ENCODE data around the gene HIPK2. TPM values are rescaled to one million over a fixed set of nuclear protein-coding genes. Genes with fewer than 3 reads are reported as not detected.

The HIPK2 gene
- total RNA-seq, 1 experiment from 2014 or later: 33.4 TPM

DNA sequence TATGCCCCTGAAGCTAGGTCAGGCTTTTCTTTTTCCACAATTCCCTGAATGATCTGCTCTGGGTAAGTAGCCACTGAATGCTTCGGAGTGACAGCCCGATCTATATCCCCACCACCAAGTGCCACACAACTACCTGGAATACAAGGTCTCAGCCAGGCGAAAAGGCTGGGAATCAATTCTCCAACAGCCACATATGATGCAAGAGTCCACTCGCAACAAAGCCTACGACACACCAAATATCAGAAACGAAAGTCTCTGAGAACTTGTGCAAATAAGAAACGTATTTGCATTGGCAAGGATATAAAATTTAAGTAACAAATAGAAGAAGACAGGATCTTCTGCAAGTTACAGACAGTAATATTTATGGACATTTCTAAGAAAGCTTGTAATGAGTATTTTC is 5.7 kb downstream of the HIPK2 start:
- Mint-ChIP-seq H3K4me3 (ENCODE audit: low read depth, unreplicated experiment) (no peak overlapping the region), H3K27ac (ENCODE audit: unreplicated experiment) (peak overlapping the region; percentile 31), H3K36me3 (ENCODE audit: insufficient read depth, unreplicated experiment) (peaks cover 14% of the 10 kb centered on the region), H3K27me3 (ENCODE audit: unreplicated experiment) (no peaks in the 10 kb centered on the region), H3K4me1 (ENCODE audit: low read depth, unreplicated experiment) (peaks cover 32% of the 10 kb centered on the region), H3K9me3 (ENCODE audit: low read depth, unreplicated experiment) (no peaks in the 10 kb centered on the region)
- CTCF ChIA-PET: interaction anchor here (0.8 to 1.8 kb wide), 3 partner anchors 41 to 127 kb away, joined by 3 to 6 read pairs (median 3); no protein-coding TSS in a partner anchor
- intact Hi-C loops (cut with micrococcal nuclease; ENCODE audit: unreplicated experiment): no loop called here
- TF ChIP-seq, protein P1, sequence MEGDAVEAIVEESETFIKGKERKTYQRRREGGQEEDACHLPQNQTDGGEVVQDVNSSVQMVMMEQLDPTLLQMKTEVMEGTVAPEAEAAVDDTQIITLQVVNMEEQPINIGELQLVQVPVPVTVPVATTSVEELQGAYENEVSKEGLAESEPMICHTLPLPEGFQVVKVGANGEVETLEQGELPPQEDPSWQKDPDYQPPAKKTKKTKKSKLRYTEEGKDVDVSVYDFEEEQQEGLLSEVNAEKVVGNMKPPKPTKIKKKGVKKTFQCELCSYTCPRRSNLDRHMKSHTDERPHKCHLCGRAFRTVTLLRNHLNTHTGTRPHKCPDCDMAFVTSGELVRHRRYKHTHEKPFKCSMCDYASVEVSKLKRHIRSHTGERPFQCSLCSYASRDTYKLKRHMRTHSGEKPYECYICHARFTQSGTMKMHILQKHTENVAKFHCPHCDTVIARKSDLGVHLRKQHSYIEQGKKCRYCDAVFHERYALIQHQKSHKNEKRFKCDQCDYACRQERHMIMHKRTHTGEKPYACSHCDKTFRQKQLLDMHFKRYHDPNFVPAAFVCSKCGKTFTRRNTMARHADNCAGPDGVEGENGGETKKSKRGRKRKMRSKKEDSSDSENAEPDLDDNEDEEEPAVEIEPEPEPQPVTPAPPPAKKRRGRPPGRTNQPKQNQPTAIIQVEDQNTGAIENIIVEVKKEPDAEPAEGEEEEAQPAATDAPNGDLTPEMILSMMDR (IDR thresholded peaks at IDR 0.05; ENCODE audit: unreplicated experiment): no peak
- no TSS peak for BruUV-seq (replicated peaks)
- DNase-seq: no peak

DNA sequence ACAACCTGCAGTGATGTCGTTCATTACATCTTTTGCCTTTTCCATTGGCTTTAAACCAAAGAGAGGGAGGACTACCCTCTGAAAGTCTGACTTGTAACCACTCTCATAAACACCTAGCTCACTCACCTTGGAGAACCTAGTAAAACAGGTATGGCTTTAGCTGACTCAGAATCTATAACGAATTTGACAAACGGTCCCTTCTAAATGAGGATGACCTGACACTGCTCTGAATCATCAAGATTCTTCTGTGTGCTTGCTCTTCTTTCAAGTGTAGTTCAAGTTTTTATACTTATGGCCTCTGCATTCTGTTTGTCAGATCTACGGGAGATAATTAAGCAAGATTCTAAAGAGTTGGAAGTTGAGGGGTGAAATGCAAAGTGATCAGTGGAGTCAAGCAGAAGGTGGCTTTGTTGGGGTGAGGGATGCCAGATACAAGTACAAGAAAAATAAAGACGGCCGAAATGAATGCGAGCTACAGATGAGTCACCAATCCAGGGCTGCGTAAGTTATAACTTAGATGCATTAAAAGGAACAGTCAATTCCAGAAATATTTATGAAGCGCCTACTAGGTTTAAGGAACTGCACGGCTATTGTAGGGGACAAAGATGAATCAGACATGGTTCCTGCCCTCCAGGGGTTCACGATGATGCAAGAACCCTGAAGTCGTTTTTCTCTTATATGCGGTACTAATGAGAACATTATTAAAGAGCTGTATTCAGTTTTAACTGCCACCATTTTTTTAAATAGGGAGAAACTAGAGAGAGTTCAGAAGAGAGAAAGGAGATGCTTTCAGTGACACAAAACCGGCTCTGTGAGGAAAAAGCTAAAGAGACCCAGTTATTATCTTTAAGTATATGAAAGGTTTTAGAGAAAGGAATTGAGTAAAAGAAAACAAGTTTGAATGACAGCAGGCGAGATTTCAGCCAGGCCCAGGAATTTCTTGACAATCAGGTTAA is 6.5 kb downstream of the HIPK2 start:
- Mint-ChIP-seq H3K4me3 (ENCODE audit: low read depth, unreplicated experiment) (peak overlapping the region; percentile 42), H3K9me3 (ENCODE audit: low read depth, unreplicated experiment) (no peaks in the 10 kb centered on the region), H3K27ac (ENCODE audit: unreplicated experiment) (peak overlapping the region; percentile 31), H3K4me1 (ENCODE audit: low read depth, unreplicated experiment) (peaks cover 32% of the 10 kb centered on the region), H3K27me3 (ENCODE audit: unreplicated experiment) (no peaks in the 10 kb centered on the region), H3K36me3 (ENCODE audit: insufficient read depth, unreplicated experiment) (peaks cover 6% of the 10 kb centered on the region)
- CTCF ChIA-PET: interaction anchor here (0.8 to 1.8 kb wide), 4 partner anchors 40 to 152 kb away, joined by 3 to 6 read pairs (median 4); no protein-coding TSS in a partner anchor
- intact Hi-C loops (cut with micrococcal nuclease; ENCODE audit: unreplicated experiment): no loop called here
- no TSS peak for BruUV-seq (replicated peaks)
- TF ChIP-seq, protein P1 (IDR thresholded peaks at IDR 0.05; ENCODE audit: unreplicated experiment): no peak
- peak; percentile 28 for DNase-seq

DNA sequence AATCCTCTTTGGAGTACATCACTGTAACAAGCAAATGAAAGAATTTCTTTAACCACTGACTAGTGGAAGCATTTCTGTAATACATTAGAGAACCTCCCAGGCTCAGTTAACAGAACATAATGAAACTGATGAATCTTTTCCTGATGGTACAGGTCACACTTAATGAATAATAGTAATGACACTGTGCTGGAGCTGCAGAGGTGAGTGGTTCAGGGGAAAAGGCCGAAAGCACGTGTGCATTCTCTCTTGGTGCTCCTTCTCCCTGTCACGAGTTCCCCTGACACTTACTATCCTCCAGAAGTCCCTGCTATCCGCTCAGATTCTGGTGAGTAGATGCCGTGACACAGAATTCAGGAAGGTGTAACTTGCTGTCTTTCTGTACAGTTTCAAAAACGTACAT is 8.0 kb downstream of the HIPK2 start:
- Mint-ChIP-seq H3K27me3 (ENCODE audit: unreplicated experiment) (no peaks in the 10 kb centered on the region), H3K4me3 (ENCODE audit: low read depth, unreplicated experiment) (no peak overlapping the region)

DNA sequence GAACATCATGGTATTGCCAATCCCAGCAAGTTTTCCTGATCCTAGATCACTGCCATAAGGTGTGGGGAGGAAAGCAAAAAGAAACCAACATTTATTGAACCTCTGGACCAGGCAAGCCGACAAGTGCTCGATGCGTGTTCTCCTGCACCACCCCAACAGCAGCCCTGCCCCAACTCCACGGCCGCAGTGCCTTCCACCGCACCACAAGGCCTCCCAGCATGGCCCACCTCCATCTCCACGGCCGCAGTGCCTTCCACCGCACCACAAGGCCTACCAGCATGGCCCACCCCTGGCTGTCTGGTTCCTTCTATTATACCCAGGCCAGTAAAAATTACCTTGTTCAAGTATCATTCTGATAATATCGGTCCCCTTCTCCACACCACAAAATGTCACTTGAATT is 8.7 kb downstream of the HIPK2 start:
- Mint-ChIP-seq H3K27ac (ENCODE audit: unreplicated experiment) (no peak overlapping the region), H3K9me3 (ENCODE audit: low read depth, unreplicated experiment) (no peaks in the 10 kb centered on the region), H3K36me3 (ENCODE audit: insufficient read depth, unreplicated experiment) (no peaks in the 10 kb centered on the region), H3K27me3 (ENCODE audit: unreplicated experiment) (no peaks in the 10 kb centered on the region), H3K4me3 (ENCODE audit: low read depth, unreplicated experiment) (no peak overlapping the region), H3K4me1 (ENCODE audit: low read depth, unreplicated experiment) (peaks cover 18% of the 10 kb centered on the region)
- TF ChIP-seq, protein P1 (IDR thresholded peaks at IDR 0.05; ENCODE audit: unreplicated experiment): no peak
- no peak for DNase-seq
- CTCF ChIA-PET: no interaction called here
- no TSS peak for BruUV-seq (replicated peaks)
- intact Hi-C loops (cut with micrococcal nuclease; ENCODE audit: unreplicated experiment): no loop called here

More for the DNA sequence above, 8.0 kb downstream of the HIPK2 start:
- DNase-seq: no peak
- TF ChIP-seq, protein P1 (IDR thresholded peaks at IDR 0.05; ENCODE audit: unreplicated experiment): no peak
- H3K27ac Mint-ChIP-seq (ENCODE audit: unreplicated experiment): no peak overlapping the region
- no TSS peak for BruUV-seq (replicated peaks)
- CTCF ChIA-PET: no interaction called here
- no peaks in the 10 kb centered on the region for H3K9me3 Mint-ChIP-seq (ENCODE audit: low read depth, unreplicated experiment)
- H3K36me3 Mint-ChIP-seq (ENCODE audit: insufficient read depth, unreplicated experiment): no peaks in the 10 kb centered on the region
- intact Hi-C loops (cut with micrococcal nuclease; ENCODE audit: unreplicated experiment): no loop called here
- peaks cover 23% of the 10 kb centered on the region for H3K4me1 Mint-ChIP-seq (ENCODE audit: low read depth, unreplicated experiment)

All from Calu3 (cell line).